NCI-H2227 (cell line): Measurements from ENCODE around the gene GRPEL2.

ENCODE experiments used
- DNase-seq: peaks from one replicate; lab custom pipeline; 2025; ENCODE audit not compliant: unreplicated experiment; lab: John Stamatoyannopoulos, UW

The GRPEL2 gene

GRCh38 chr5:149355688-149356087, 10.4 kb downstream of the GRPEL2 start:
- no peak for DNase-seq

GRCh38 chr5:149356391-149356790, 11.1 kb downstream of the GRPEL2 start:
- DNase-seq, result no peak

- peak; percentile 92 for DNase-seq
Observed at GRCh38 chr5:149357370-149358293, 12.3 kb downstream of the GRPEL2 start, which contains the start of gene PCYOX1L. Gene PCYOX1L, plus strand, starts transcription at chr5:149358046. Its CDS starts 23 bp downstream, at chr5:149358069.

- DNase-seq, result peak; percentile 41
Observed at GRCh38 chr5:149358294-149358651, 13.0 kb downstream of the GRPEL2 start.

- DNase-seq, result no peak
Observed at GRCh38 chr5:149358868-149359495, 13.7 kb downstream of the GRPEL2 start.

- DNase-seq, result no peak
Observed at GRCh38 chr5:149360272-149360671, 15.0 kb downstream of the GRPEL2 start.

GRCh38 chr5:149362541-149362940, 17.2 kb downstream of the GRPEL2 start:
- no peak for DNase-seq

DNA sequence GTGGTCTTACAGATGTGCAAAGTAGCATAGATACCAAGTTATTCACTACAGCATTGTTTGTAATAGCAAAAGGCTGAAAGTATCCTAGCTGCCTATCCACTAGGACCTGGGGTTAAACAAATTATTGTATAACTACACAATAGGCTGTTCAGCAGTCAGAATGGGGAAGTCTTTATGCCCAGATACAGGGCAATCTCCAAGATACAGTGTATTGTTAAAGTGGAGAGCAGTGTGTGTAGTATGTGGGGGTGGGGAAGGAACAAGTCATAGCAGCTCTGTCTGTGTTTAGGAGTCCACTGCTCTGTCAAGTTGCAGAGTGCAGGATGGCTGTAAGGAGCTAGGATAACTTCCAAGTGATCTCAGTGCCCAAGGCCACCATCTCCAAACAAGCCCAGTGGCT, 18.1 kb downstream of the GRPEL2 start:
- no peak for DNase-seq

GRCh38 chr5:149363936-149364335, 18.6 kb downstream of the GRPEL2 start:
- DNase-seq, result no peak

DNA sequence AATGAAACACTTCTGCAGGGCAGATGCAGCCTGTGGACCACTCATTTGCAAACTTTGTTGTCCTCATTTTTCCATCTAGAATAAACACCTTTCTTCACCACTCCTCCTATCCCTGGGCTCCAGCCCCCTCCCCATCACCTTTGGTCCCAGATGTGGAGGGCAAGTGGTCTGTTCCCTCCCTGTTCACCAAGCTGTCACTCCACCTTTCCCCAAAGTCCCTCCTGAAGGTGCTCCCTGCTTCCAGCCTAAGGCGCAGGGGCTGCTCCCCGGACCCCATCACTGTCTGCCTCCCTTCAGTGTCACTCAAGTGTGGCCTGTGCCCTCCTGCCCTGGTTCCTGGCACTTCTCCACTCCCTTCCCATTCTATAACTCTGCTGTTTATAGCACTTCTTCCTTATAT, 19.4 kb downstream of the GRPEL2 start:
- no peak for DNase-seq

- DNase-seq, result no peak
Observed at GRCh38 chr5:149365418-149365817, 20.1 kb downstream of the GRPEL2 start.

DNA sequence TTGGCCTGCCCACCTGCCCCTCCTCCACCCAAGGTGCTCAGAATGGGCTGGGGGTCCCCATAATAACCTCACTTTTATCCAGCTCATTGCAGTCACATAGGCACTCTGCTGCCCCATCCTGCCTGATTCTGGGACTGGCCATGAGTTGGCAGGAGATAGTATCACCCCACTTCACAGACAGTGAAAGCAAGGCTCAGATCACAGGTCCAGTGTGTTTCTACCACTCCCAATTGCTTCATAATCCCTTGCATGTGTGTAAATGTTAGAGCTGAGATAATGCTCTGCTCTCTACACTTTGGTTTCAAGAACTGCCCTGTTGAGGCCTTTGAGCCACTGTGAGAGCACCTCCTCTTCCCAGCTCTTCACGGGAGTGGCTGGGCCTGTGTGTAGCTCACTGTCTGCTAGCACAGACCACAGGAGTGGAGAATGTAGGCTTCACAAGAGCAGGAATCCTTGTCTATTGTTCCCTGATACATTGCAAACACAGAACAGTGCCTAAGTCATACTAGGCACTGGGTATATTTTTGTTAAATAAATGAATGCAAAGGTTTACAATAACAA, 20.9 kb downstream of the GRPEL2 start:
- no peak for DNase-seq

- DNase-seq, result peak; percentile 59
Observed at GRCh38 chr5:149367249-149367971, 22.1 kb downstream of the GRPEL2 start.

GRCh38 chr5:149367972-149368645, 22.8 kb downstream of the GRPEL2 start:
- DNase-seq, result no peak

GRCh38 chr5:149370878-149371277, 25.6 kb downstream of the GRPEL2 start:
- DNase-seq, result no peak

DNA sequence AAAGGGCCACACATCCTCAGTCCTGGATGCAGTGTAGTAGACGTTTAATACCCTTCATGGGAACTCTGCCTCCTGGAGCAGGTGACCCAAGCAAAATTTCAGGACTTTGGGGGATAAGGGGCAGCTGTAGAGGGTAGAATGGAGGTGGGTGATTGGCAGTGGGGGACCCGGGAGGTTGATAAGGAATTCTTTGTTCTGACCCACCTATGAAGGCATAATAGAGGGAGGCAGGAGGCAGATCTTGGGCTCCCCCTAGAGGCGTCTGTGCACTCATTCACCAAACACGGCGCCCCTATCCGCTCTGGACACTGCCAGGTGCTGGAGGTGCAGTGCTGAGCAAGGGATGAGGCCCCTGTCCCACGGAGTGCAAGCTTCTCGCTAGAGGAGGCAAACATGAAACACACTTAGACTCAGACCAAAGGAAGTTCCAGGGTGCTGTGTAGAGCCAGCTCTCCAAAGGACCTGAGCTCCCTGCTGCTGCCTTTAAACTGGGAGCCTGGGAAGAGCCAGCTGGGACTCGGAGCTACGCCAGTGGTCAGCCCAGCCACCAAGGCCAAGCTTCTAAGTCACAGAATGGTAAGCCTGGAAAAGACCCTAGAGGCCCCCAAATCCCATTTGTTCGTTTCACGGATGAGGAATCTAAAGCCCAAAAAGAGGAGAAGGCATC, 26.1 kb downstream of the GRPEL2 start:
- DNase-seq, result peak; percentile 52

GRCh38 chr5:149372076-149372795, 26.9 kb downstream of the GRPEL2 start:
- DNase-seq, result no peak

DNA sequence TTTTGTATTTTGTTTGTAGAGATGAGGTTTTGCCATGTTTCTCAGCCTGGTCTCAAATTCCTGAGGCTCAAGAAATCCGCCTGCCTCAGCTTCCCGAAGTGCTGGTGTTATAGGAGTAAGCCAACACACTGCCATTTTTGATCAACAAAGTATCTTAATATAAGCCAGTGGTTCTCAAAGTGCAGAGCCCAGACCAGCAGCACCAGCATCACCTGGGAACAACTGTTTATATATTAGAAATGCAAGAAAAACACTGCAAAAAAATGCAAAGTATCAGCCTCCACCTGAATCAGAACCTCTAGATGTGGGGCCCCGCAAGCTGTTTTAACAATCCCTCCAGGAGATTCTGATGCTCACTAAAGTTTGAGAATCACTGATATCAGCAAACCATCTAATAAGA, 27.6 kb downstream of the GRPEL2 start:
- no peak for DNase-seq

GRCh38 chr5:149374303-149374702, 29.0 kb downstream of the GRPEL2 start:
- DNase-seq, result no peak

DNA sequence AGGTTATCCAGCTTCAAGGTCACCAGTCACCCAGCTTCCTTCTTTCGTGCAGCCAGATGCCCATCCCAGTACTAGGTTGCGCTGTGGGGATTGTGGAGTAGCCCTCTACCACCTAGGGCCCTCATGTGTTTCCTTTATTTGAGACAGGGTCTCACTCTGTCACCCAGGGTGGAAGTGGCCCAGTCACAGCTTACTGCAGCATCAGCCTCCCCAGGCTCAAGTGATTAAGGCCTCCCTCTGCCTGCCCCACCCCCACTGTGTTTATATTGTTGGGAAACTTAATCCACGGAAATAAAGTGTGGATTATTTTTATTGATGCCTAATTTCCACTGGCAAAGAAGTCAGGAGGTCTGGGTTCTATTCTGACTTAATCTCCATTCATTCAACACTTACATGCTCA, 29.5 kb downstream of the GRPEL2 start:
- no peak for DNase-seq
